Neutrophil (primary cell): ENCODE measurements around the gene TNNT3.

Experiments
- H3K27ac ChIP-seq: fragments of 200-600 bp; sonication (generic); 2 replicates; pipeline ENCODE4 v1.5.1; 2016; ENCODE audit warnings: mild to moderate bottlenecking, moderate library complexity
- H3K27me3 ChIP-seq: fragments of 200-600 bp; sonication (generic); 2 replicates; pipeline ENCODE4 v1.6.0; 2016; ENCODE audit warnings: mild to moderate bottlenecking
- H3K36me3 ChIP-seq: fragments of 200-600 bp; sonication (generic); 2 replicates; pipeline ENCODE4 v1.5.1; 2017
- H3K4me1 ChIP-seq, 2 experiments: fragments of 200-600 bp in 1 of 2; sonication (generic) in 1 of 2; 1 replicate in 1 of 2; 2 replicates in 1 of 2; pipeline versions ENCODE4 v1.5.1 to v1.6.1; 2013 to 2016; ENCODE audit warnings: low read depth in 1 of 2, low read length in 1 of 2, mild to moderate bottlenecking in 1 of 2, moderate library complexity in 1 of 2; ENCODE audit not compliant: control insufficient read depth in 1 of 2, insufficient read depth in 1 of 2
- H3K4me3 ChIP-seq, 2 experiments: fragments of 200-600 bp in 1 of 2; sonication (generic) in 1 of 2; 1 replicate in 1 of 2; 2 replicates in 1 of 2; pipeline ENCODE4 v1.5.1; 2013 to 2016; ENCODE audit warnings: low read depth in 1 of 2, low read length in 1 of 2, mild to moderate bottlenecking in 1 of 2, moderate library complexity in 1 of 2
- H3K9me3 ChIP-seq: fragments of 200-600 bp; sonication (generic); 2 replicates; pipeline ENCODE4 v1.5.1; 2016
- CTCF ChIP-seq: fragments of 200-600 bp; sonication (generic); IDR thresholded peaks from 2 replicates; pipeline ENCODE4 v1.5.1; 2016; ENCODE audit warnings: antibody characterized with exemption

TNNT3 gene

GRCh38 chr11:1893581-1894359 lies 25.7 kb upstream of the TNNT3 start:
- peaks cover 22 to 44% of the 10 kb centered on the region in 2 experiments for H3K4me1 ChIP-seq
- H3K9me3 ChIP-seq, result no peaks in the 10 kb centered on the region
- no peak for TF ChIP-seq CTCF
- H3K27ac ChIP-seq, result no peak overlapping the region
- peaks cover 37% of the 10 kb centered on the region for H3K36me3 ChIP-seq
- no peak overlapping the region for H3K4me3 ChIP-seq
- H3K27me3 ChIP-seq, result peaks cover 12% of the 10 kb centered on the region

- peaks cover 13 to 34% of the 10 kb centered on the region in 2 experiments for H3K4me1 ChIP-seq
- no peaks in the 10 kb centered on the region for H3K9me3 ChIP-seq
- no peak for TF ChIP-seq CTCF
- peaks cover 2% of the 10 kb centered on the region for H3K27me3 ChIP-seq
- no peak overlapping the region for H3K27ac ChIP-seq
- H3K4me3 ChIP-seq, result no peak overlapping the region
- peaks cover 27% of the 10 kb centered on the region for H3K36me3 ChIP-seq
Measured at GRCh38 chr11:1894759-1895158, 24.7 kb upstream of the TNNT3 start.

GRCh38 chr11:1896468-1896867 lies 23.0 kb upstream of the TNNT3 start:
- H3K27ac ChIP-seq, result peak overlapping the region; percentile 58
- H3K9me3 ChIP-seq, result no peaks in the 10 kb centered on the region

GRCh38 chr11:1896923-1897322 lies 22.6 kb upstream of the TNNT3 start:
- peaks cover 7% of the 10 kb centered on the region for H3K36me3 ChIP-seq
- H3K4me3 ChIP-seq, result peak overlapping the region; percentile 1 to 32
- peaks cover 13% of the 10 kb centered on the region in 2 experiments for H3K4me1 ChIP-seq
- no peaks in the 10 kb centered on the region for H3K9me3 ChIP-seq
- peak overlapping the region; percentile 58 for H3K27ac ChIP-seq
- H3K27me3 ChIP-seq, result no peaks in the 10 kb centered on the region
- no peak for TF ChIP-seq CTCF

More at GRCh38 chr11:1896468-1896867, 23.0 kb upstream of the TNNT3 start:
- H3K27me3 ChIP-seq, result no peaks in the 10 kb centered on the region
- peaks cover 10% of the 10 kb centered on the region for H3K36me3 ChIP-seq
- no peak overlapping the region for H3K4me3 ChIP-seq
- H3K4me1 ChIP-seq, result peaks cover 13 to 17% of the 10 kb centered on the region in 2 experiments
- no peak for TF ChIP-seq CTCF

- Histone ChIP-seq H3K27ac (no peak overlapping the region), H3K4me1 (peaks cover 13% of the 10 kb centered on the region in 2 experiments), H3K36me3 (no peaks in the 10 kb centered on the region), H3K4me3 (no peak overlapping the region), H3K27me3 (no peaks in the 10 kb centered on the region), H3K9me3 (no peaks in the 10 kb centered on the region)
- no peak for TF ChIP-seq CTCF
Measured at GRCh38 chr11:1899090-1899489, 20.4 kb upstream of the TNNT3 start.
